ENCODE measurements around the gene FOXA1. TPM values are rescaled to one million over a fixed set of nuclear protein-coding genes. Genes with fewer than 3 reads are reported as not detected.

Gene FOXA1
- total RNA-seq, 1 experiment from 2014 or later = 212 TPM

DNA sequence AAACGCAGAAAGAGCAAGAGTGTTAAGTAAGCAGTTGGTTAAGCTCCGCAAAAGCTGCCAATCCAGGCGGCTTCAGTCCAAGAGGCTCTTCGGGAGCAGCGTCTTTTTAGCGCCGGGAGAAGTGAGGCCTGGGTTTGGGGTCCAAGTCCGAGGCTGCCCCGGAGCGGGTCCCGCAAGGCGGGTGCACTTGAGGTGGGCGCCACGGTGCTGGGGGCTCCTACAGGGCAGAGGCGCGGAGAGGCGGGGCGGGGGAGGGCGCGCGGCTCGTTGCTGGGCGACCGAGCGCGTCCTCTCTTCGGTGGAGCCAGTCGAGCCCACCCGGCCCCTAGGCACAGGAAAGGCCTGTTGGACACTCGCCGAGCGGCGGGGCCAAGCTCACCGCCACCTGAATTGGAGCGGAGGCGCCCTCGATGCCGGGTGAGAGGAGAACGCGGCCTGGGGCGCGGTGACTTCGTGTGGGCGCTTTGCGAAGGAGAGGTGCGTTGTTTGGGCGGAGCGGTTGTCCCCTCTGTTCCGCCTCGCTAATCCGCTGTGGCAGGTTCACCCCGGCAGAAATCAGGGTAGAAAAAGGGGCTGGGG lies 16.0 kb upstream of the FOXA1 start:
- Histone ChIP-seq H3K27me3 (ENCODE audit: low read length) (no peaks in the 10 kb centered on the region), H3K4me3 (ENCODE audit: low read length) (no peak overlapping the region), H3K27ac (ENCODE audit: low read length) (no peak overlapping the region), H2AFZ (ENCODE audit: low read length) (no peak overlapping the region), H3K9me2 (replicated peaks; ENCODE audit: low read length) (no peaks in the 10 kb centered on the region), H3K4me1 (ENCODE audit: insufficient read depth, low read length) (no peaks in the 10 kb centered on the region), H3K4me2 (ENCODE audit: low read length) (no peak overlapping the region), H3K36me3 (ENCODE audit: low read depth, low read length) (peaks cover 37% of the 10 kb centered on the region), H3K9ac (ENCODE audit: low read length) (no peak overlapping the region), H3K79me2 (ENCODE audit: low read length) (no peaks in the 10 kb centered on the region), H3K9me3 (ENCODE audit: low read length) (peaks cover 23% of the 10 kb centered on the region), H3F3A (ENCODE audit: low read length, unreplicated experiment) (peaks cover 3% of the 10 kb centered on the region), H4K20me1 (ENCODE audit: low read length) (no peaks in the 10 kb centered on the region)
- CTCF ChIA-PET = no interaction called here
- ATAC-seq (no peak), DNase-seq (no peak)
- TF ChIP-seq, protein P1, sequence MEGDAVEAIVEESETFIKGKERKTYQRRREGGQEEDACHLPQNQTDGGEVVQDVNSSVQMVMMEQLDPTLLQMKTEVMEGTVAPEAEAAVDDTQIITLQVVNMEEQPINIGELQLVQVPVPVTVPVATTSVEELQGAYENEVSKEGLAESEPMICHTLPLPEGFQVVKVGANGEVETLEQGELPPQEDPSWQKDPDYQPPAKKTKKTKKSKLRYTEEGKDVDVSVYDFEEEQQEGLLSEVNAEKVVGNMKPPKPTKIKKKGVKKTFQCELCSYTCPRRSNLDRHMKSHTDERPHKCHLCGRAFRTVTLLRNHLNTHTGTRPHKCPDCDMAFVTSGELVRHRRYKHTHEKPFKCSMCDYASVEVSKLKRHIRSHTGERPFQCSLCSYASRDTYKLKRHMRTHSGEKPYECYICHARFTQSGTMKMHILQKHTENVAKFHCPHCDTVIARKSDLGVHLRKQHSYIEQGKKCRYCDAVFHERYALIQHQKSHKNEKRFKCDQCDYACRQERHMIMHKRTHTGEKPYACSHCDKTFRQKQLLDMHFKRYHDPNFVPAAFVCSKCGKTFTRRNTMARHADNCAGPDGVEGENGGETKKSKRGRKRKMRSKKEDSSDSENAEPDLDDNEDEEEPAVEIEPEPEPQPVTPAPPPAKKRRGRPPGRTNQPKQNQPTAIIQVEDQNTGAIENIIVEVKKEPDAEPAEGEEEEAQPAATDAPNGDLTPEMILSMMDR (conservative IDR thresholded peaks at IDR 0.05; ENCODE audit: low read depth, low read length) = no peak
- no peak for TF ChIP-seq EZH2phosphoT487 (IDR thresholded peaks at IDR 0.05; ENCODE audit: borderline replicate concordance, low read length)
- no peak for TF ChIP-seq EZH2 (IDR thresholded peaks at IDR 0.05; ENCODE audit: low read length, unreplicated experiment)
- POLR2A ChIA-PET (ENCODE audit: unreplicated experiment) = no interaction called here
- BruUV-seq (replicated peaks) = no TSS peak
- intact Hi-C loops (cut with micrococcal nuclease) = no loop called here

DNA sequence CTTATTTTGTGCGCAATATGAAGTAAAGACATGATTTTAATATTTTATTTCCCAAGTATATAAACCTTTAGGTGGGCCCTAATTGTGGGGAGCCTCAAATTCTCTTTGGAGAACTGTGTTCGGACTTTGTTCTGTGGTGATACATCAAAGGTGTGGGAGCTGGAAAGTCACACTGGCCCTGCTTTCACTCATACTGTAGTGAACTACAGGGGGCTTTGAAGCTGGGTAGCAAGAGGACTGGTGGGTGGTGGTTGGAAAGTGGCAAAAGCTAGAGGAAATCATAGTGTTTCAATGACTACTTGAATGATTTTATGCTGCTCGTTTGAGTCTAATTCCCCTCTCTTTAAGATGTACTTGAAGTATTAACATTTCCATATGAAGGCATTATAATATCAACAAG lies 13.6 kb upstream of the FOXA1 start:
- H3K36me3 ChIP-seq (ENCODE audit: low read depth, low read length) = peaks cover 18% of the 10 kb centered on the region; the same call in 1 of the 2 replicates
- H4K20me1 ChIP-seq (ENCODE audit: low read length) = no peaks in the 10 kb centered on the region
- no peaks in the 10 kb centered on the region for H3K27me3 ChIP-seq (ENCODE audit: low read length)
- ChIA-PET POLR2A (ENCODE audit: unreplicated experiment) (no interaction called here), CTCF (no interaction called here)
- H3F3A ChIP-seq (ENCODE audit: low read length, unreplicated experiment) = no peaks in the 10 kb centered on the region
- intact Hi-C loops (cut with micrococcal nuclease) = no loop called here
- 0 out of 2 replicates have a peak, but pooled peaks cover 3% of the 10 kb centered on the region for H3K9me3 ChIP-seq (ENCODE audit: low read length)
- DNase-seq (no peak), ATAC-seq (no peak)
- no peaks in the 10 kb centered on the region for H3K9me2 ChIP-seq (replicated peaks; ENCODE audit: low read length)
- BruUV-seq (replicated peaks) = TSS peak; percentile 2
- no peaks in the 10 kb centered on the region for H3K4me1 ChIP-seq (ENCODE audit: insufficient read depth, low read length)
- H3K79me2 ChIP-seq (ENCODE audit: low read length) = no peaks in the 10 kb centered on the region
- no peak overlapping the region for H3K9ac ChIP-seq (ENCODE audit: low read length)
- H2AFZ ChIP-seq (ENCODE audit: low read length) = no peak overlapping the region
- TF ChIP-seq EZH2phosphoT487 (IDR thresholded peaks at IDR 0.05; ENCODE audit: borderline replicate concordance, low read length) (no peak), EZH2 (IDR thresholded peaks at IDR 0.05; ENCODE audit: low read length, unreplicated experiment) (no peak)
- TF ChIP-seq, protein P1 (conservative IDR thresholded peaks at IDR 0.05; ENCODE audit: low read depth, low read length) = no peak
- no peak overlapping the region for H3K4me3 ChIP-seq (ENCODE audit: low read length)
- no peak overlapping the region for H3K4me2 ChIP-seq (ENCODE audit: low read length)
- H3K27ac ChIP-seq (ENCODE audit: low read length) = no peak overlapping the region

DNA sequence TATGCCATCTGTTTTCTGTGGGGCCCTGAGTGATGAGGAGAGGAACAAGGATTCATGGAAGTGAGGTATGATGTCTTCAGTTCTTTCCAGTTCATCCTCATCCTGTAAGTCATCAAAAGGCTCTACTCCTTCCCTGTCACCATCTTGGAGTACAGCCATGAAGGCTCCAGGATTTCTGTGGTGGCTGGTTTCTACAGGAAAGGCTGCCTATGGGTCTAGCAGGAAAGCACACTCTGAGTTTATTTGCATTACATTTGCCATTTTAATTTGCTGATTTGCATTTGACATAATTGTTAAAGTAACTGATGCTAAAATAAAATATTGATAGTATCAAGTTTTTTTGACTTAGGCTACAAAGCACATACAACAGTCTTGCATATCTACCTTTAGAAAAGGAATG lies 11.6 kb upstream of the FOXA1 start:
- POLR2A ChIA-PET (ENCODE audit: unreplicated experiment) = no interaction called here
- no peaks in the 10 kb centered on the region for H3K4me1 ChIP-seq (ENCODE audit: insufficient read depth, low read length)
- H3K27me3 ChIP-seq (ENCODE audit: low read length) = no peaks in the 10 kb centered on the region
- peaks cover under 1% of the 10 kb centered on the region; the same call in 1 of the 2 replicates for H3K79me2 ChIP-seq (ENCODE audit: low read length)
- H3F3A ChIP-seq (ENCODE audit: low read length, unreplicated experiment) = no peaks in the 10 kb centered on the region
- peaks cover 5% of the 10 kb centered on the region; the same call in 1 of the 2 replicates for H3K36me3 ChIP-seq (ENCODE audit: low read depth, low read length)
- BruUV-seq (replicated peaks) = no TSS peak
- no peak overlapping the region for H3K27ac ChIP-seq (ENCODE audit: low read length)
- DNase-seq = no peak
- no peaks in the 10 kb centered on the region for H4K20me1 ChIP-seq (ENCODE audit: low read length)
- ATAC-seq = no peak
- no peak overlapping the region for H2AFZ ChIP-seq (ENCODE audit: low read length)
- no peak overlapping the region for H3K4me3 ChIP-seq (ENCODE audit: low read length)
- TF ChIP-seq EZH2phosphoT487 (IDR thresholded peaks at IDR 0.05; ENCODE audit: borderline replicate concordance, low read length) (no peak), EZH2 (IDR thresholded peaks at IDR 0.05; ENCODE audit: low read length, unreplicated experiment) (no peak)
- TF ChIP-seq, protein P1 (conservative IDR thresholded peaks at IDR 0.05; ENCODE audit: low read depth, low read length) = no peak
- H3K9me2 ChIP-seq (replicated peaks; ENCODE audit: low read length) = no peaks in the 10 kb centered on the region
- CTCF ChIA-PET = no interaction called here
- intact Hi-C loops (cut with micrococcal nuclease) = no loop called here
- no peaks in the 10 kb centered on the region for H3K9me3 ChIP-seq (ENCODE audit: low read length)
- no peak overlapping the region for H3K4me2 ChIP-seq (ENCODE audit: low read length)
- H3K9ac ChIP-seq (ENCODE audit: low read length) = no peak overlapping the region
